NCI-H524 (cell line): ENCODE measurements around the gene TDP1.

ENCODE experiments used
- DNase-seq, 2 experiments: peaks; one replicate each; lab custom pipeline; 2025; lab: John Stamatoyannopoulos, UW

Gene TDP1

DNA sequence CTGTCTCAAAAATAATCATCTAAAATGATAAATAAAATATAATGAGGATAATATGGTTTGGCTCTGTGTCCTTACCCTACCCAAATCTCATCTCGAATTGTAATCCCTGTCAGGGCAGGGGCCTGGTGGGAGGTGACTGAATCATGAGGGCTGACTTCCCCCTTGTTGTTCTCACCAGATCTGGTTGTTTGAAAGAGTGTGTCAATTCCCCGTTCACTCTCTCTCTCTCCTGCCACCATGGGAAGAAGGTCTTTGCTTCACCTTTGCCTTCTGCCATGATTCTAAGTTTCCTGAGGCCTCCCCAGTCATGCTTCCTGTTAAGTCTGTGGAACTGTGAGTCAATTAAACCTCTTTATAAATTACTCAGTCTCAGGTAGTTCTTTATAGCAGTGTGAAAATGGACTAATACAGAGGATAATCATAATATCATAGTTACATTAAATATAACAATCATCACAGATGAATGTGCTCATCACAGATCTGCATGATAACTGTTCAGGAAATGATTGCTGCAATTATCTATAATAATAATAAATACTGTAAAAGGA is 13.8 kb upstream of the TDP1 start:
- DNase-seq: no peak

DNA sequence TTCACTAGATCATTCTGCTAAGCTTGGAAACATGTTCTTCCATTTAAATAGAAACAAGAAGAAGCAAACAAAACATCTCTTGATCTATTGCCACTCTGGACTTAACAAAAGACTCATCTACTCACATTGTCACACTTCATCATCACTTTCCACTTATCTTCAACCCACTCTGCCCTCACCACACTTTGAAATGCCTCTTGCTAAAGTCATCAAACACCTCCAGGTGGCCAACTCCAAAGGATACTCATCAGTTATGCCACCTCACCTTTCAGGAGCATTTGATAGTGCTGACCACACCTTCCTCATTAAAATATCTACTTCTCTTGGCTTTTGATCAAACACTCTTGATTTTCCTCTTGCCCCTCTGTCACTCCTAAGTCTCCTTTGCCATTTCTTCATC is 8.4 kb upstream of the TDP1 start:
- no peak for DNase-seq

DNA sequence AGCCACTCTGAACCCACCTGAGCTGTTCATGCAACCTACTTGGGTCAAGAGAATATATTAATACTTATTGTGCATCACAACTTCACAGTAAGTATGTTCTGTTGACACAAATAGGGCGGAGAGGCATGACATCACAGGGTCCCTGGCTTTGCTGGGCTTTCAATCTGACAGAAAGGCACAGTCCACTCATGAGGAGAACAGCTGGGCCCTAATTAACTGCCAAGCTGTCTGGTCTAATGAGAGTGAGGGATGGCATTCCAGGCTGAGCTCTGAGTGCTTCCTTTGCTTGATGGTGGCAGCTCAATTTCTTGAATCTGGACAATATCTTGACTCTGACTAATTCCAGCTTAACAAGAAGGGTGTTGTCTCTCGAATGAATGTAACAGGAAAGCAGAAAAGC is 3.2 kb upstream of the TDP1 start:
- DNase-seq: peak; percentile 98

DNA sequence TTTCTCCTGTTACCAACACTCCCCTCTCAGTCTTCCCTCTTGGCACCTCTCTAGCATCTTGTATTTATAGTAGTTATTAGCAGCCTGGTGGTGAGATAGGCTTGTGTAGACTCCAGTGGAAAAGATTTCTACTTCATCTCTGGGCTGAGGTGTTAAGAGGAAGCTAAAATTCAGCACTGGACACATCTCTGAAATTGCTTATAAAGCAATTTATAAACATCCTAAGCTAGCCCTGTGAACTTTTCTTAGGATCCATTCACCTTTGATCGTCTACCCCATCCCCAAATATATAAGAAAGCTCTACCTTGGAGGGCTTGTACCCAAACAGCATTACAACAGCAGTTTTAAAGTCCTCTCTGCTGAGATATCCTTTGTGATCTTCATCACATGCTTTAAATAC is 2.1 kb upstream of the TDP1 start:
- no peak for DNase-seq

DNA sequence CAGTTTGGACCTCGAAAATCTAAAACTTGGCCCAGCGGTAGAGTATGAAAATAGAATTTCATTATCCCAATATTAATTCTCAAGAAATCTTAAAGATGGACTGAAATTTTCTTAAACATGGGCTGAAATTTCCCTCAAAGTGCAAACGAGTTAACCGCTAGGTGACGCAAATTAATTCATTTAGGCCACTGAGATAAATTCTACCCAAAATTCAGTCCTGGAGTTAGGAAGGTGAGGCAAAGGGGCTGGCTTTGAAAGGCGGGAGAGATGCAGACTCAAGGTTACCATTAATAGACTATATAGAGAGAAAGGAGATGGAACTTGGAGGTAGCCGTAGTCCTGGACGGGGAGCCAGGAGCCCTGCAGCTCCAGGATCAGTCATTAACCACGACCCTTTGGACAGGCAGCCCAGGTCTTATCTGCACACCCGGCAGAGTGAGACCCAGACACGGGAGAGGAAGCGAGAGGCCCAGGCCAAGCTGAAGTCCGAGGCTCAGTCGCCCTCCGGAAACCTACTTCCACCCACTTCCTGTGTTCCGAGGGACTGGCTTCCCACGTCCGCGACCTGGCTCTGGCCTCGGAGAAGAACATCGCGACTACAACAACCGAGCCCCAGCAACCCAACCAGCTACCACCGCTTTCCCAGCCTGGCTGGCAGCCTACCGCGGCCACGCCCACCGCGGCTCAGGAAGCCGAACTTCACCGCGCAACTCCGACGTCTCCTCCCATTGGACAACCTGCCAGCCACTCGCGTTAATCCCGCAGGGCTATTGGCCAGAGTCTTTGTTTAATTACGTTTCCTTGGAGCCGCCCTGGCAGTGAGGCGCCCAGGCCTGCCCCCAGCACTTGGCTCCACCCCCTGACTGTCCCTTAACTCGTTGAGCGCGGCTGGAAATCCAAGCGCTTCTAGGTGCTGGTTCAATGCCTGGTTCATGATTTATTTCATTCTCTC is 1.4 kb upstream of the TDP1 start, which contains the start of gene EFCAB11:
EFCAB11 (minus strand) TSS at position 661 of the 952 bp plus-strand sequence; CDS start at position 591, 70 bp downstream.
- DNase-seq: peak; percentile 99 to 100

DNA sequence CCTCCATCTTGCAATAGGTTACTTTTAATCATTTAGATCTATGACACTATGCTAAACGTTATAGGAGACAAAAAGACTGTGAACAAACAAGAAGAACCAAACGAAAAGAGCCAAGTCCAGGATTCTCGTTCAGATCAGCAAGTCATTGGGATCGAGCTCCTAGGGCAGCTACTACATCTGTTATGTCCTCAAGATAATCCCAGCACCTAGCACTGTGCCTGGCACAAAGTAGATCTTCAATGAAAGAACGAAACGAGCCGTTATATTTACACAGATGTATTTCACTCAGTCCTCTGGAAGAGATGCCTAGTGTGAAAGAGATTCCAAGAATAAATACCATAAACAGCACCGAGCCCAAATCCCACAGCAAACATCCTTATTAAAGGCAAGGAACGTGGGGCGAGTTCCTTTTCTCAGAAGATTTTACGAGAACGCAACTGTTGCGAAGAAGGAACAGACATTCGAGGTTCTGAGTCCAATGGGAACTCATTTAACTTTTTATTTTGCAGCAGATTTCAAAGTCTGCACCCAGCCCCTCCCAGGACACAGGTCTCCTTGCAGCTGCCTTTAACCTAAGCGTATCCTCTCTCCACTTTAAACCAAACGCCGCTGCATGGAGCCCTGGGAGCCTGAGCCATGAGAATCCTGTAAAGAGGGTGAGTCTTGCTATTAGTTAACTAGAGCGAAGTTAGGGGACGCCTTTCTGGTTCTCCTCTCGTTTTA is 544 bp upstream of the TDP1 start:
- DNase-seq: peak in 1 of 2 experiments; percentile 87

DNA sequence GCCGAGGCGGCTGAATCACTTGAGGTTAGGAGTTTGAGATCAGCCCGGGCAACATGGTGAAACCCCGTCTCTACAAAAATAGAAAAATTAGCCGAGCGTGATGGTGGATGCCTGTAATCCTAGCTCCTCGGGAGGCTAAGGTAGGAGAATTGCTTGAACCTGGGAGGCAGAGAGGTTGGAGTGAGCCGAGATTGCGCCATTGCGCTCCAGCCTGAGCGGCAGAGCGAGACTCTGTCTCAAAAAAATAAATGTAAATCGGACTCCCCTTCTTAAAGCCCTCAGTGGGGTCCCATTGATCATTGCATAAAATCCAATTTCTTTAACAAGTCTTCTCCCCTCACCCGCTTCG is 908 bp downstream of the TDP1 start:
- no peak for DNase-seq

DNA sequence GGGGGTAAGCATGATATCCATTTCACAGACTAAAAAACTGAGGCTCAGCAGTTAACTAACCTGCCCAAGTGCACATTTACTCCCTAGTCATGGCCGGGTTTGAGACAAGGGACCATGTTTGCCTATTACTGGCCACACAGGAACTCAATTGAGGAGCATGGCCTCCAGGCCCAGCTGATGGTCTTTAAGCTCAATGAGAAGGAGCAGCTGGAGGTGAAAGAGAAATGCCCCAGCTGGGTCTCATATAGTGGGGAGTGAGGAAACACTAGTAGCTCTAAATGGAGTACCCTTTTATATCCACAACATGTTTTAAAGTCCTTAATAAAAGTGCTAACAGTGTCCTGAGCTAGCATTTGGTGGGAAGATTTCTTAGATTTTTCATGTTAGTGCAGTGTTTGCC is 1.6 kb downstream of the TDP1 start:
- no peak for DNase-seq

DNA sequence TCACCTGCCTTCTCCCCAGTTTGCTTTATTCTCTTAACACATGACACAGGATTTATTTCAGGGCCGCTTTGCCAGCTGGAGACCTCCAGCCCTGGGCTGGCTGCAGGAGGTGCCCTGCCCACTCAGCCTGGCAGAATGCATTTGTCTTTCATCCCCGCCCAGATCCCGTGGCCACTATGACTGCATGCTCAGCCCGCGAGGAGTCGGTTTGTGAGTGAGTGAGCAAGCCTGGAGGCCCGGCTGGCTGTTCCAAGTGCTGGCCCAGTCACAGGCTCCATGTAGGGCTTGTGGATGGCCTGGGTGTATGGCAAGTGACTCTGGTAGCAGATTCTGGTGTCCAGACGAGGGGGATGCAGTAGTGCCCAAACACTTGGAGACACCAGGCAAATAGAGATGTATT is 2.1 kb downstream of the TDP1 start:
- no peak for DNase-seq

DNA sequence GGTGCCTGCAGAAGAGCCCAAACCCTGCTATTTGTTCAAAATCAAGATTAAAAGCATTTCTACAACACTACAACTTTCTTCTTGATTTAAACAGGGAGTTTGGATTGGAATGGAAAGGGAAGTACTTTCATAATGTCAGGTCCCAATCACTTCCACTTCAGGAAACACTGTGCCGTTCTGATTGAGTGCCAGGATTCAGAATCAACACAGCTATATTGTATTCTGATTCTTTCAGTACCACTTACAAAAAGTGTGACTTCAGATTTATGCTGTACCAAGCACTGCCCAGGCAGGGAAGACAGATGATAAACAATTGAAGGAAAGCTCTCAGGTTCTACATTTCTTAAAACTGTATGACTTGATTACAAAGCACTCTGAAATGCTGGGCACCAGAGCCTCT is 3.2 kb downstream of the TDP1 start:
- DNase-seq: no peak

DNA sequence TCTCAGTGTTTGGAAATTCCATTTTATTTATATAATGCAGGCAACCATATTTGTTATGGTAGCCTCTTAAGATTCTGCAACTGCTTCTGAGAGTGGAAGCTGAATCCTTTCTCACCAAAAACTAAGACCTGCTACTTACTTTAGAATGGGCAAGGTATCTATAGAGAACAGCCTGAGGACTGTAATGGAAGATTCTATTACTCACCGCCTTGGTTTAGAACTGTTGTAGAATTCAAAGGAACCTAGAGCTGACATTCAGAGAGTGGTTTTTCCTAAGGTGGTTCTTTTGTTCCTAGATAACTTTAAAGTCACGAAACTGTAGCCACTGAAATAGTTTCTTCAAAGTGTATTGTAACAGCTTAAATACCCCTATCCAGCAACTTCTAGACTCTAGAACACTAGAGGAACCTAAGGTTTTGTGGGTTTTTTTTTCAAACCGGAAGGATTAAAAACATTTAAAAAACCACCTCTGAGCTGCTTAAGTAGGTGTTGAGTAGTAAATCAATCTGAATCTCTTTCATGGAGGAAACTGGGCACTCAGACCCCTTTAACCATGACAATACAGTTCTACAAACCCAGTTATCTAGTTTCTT is 4.2 kb downstream of the TDP1 start:
- no peak for DNase-seq

DNA sequence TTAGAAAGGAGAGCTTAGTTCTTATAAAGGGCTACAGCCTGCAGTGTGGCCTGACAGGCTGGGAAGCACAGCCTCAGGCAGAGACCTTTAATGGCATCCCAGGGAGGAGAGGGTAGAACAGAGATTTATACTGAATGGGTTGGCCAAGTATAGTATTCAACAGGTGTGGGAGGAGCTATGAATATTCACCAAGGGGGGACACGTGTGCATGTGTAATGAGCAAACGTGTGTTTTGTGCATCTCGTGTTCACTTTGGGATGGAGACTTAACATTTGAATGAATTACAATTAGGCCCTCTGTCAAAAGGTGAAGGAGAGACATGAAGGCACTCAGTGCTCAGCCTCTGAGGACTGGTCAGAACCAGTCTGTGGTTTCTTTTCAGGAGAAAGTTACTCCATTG is 5.2 kb downstream of the TDP1 start:
- no peak for DNase-seq

DNA sequence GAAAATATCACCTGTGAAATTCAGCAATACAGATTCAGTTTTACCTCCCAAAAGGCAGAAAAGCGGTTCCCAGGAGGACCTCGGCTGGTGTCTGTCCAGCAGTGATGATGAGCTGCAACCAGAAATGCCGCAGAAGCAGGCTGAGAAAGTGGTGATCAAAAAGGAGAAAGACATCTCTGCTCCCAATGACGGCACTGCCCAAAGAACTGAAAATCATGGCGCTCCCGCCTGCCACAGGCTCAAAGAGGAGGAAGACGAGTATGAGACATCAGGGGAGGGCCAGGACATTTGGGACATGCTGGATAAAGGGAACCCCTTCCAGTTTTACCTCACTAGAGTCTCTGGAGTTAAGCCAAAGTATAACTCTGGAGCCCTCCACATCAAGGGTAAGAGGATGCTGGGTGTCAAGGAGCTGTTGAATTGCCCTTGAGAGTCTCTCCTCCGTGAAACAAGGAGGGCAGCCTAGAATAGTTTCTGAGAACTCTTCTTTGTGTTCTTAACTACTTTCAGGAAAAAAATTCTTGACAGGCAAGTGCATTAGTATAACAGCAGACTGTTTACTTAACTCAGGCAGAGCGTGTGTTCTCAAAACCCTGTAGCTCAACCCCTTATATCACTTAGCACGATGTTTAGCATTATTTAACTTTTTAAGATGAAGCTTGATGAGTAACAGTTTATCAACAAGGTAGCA is 7.7 kb downstream of the TDP1 start:
- DNase-seq: no peak

DNA sequence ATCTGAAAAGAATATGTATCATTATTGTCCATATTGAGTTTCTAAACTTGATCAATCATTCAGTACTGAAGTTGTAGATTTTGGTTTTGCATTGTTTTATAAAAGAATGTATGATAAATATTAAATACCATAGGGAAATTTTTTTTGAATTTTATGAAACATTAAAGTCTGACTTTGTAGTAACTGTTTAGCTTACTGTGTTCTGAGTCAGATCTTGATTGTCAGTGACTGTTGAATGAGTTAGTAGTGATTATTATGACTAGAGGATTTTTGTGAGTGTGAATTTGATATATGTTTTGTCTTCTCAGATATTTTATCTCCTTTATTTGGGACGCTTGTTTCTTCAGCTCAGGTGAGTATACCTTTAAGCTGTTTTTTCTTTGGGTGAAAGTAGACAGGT is 10.1 kb downstream of the TDP1 start:
- no peak for DNase-seq

DNA sequence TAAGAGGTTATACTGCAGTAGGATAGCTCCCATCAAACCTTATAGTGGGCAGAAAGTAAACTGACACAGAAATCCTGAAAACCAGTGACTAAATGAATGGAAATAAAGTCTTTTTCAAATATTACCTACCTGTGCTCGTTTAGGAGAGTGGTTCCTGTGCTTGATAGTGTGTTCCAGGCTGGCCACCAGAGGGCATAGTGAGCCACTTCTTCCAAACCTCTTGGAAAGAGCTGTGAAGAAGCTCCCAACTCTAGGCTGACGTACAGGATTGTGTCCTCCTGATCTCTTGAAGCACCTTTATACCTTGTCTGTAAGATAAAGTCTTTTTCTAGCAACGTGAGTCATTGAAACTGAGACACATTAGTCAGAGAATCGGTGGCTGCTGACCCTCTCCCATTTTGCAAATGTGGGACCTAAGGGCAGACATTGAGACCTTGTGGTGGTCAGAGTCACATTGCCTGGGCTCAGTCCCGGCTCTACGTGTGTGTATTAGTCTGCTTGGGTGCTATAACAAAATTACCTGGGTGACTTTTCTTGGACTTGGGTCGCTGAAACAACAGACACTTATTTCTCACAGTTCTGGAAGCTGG is 17.6 kb downstream of the TDP1 start:
- DNase-seq: peak; percentile 32 to 75

DNA sequence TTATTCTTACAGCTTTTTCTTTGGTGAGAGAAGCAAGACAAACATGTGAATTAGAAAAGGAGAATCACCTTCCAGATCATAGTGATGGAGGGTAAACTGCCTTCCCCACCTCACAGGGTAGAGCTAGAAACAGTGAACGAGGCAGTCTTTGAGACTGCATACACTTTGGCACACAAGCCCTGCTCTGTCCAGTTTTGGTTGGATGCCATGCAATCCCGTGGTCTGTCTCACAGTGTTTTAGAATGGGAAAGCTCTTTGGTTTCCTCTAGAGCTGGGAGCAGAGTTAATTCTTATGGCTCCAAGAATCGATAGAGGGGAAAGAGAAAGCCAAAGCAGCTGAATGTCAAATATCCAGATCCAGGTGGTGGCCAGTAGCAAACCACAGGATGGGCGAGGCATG is 21.9 kb downstream of the TDP1 start:
- DNase-seq: no peak

DNA sequence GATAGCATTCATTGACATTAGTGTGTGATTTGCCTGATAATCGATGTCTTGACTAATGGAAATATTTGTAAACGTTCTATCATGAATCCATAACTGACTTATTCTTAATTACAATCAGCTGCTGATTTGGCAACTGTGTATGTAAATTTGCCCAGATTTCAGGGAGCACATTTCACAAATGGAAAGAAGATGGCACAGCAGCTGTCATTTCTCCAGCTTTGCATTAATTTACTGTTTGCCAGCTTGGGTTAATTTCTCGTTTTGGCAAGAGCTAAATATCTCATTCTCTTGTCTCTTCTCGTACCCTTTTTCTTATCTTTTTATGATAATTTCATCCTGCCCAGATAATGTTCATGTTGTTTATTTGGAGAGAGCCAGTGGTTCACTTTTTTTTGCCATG is 22.9 kb downstream of the TDP1 start:
- no peak for DNase-seq

DNA sequence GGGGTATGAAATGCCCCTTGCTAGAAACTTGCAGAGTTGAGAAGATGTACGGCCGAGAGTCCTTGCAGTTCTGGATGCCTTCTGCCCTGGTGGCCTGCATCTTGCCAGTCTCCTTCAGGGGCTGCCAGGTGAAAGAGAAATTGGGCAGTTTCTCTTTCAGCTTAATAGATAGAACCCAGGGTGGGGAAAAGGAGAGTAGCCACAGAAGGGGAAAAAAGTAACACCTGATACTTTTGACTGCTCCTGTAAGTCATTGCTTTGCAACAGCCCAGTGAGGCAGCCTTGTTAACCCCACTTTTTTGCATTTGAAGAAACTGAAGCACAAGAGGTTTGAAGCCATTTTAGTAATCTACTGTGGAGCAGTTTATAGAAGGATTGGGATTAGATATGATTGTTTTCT is 27.6 kb downstream of the TDP1 start:
- DNase-seq: no peak

DNA sequence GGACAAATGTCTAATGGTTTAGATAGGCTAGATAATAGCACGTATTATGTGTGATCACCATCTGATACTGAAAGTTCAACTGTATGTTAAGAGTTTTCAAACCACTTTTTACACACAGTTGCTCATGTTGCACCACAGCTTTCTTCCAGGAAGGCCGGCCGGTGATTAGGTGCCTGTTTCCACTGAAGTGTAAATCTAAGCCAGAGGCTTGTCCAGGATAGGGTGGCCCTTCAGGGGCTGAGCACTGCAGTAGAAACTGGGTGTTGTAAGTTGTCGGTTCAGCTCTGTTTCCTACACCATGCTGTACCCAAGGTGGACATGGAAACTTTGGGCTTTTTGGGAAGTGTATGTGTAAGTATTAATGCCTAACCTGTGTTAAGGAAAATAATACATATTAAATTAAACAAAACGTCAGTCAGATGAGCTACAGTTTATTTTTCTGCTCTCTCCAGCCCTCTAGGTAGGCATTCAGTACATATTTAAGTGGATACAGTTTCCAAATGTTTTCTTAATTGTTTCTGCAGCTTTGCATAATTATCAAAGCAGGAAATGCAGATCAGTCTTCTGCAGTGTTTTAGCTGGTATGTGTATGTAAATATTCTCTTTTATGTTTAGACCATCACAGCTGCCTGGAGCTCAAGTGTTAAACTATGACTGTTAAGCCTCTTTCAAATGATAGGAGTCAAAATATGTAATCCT is 30.9 kb downstream of the TDP1 start:
- no peak for DNase-seq

DNA sequence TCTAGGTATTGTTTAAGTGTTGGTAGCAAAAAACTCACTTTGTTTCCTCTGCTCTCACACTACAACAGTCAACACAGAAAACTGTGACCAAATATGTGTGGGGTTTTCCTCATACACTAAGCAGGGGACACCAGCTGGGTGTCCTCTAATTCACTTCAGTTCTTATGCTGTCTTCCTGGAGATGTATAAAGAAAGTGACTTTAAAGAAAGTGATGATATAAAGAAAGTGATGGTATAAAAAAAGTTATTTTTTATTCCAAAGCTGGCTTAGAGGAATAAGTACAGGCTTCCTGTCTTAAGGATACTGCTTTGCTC is 31.4 kb downstream of the TDP1 start:
- no peak for DNase-seq

DNA sequence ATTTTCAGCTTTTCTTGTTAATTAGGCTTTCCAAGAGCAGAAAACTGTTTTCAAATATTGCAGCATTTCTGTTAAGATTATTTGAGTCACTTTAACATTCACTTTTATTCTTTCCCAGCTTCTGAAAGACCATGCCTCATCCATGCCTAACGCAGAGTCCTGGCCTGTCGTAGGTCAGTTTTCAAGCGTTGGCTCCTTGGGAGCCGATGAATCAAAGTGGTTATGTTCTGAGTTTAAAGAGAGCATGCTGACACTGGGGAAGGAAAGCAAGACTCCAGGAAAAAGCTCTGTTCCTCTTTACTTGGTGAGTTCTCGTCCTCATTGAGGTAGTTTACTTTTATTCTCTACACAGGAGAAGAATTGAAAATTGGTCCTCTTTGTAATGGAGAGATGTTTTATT is 33.1 kb downstream of the TDP1 start:
- no peak for DNase-seq
